ENCODE data around the gene POU2F1. TPM values are rescaled to one million over a fixed set of nuclear protein-coding genes. Genes with fewer than 3 reads are reported as not detected.

The POU2F1 gene
- total and polyA plus RNA-seq, 12 donors: 1.3 to 13.9 (median 10.1) TPM

DNA sequence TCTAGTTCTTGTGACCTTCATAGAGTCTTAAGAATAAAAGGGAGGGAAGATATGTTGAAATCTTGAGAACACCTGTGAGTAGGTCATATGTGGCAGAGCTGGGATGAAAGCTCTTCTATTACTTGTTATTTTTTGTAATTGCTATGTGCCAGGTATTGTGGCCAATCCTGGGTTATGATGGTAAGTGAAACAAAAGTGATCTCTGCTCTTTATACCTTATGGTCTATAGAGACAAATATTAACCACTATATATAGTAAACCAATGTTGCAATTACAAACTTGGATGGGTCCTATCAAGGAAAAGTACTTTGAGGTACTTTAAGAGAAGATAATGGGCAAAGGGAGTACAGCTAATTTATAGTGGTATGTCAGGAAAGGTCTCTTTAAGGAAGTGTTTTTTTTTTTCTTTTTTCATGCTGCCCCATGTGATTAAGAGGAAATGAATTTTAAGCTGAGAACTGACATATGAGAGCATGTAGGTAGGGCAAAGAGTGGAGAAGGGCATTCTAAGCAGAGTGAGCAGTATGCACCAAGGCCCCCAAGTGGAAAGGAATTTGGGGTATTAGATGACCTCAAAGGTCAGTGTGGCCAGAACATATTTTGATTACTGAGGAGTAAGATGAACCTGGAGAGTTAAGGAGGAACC, 43.3 kb downstream of the POU2F1 start:
- intact Hi-C loops (cut with DNase I): loop anchor here in 3 of 10 donors (10.0 kb wide), 2 partner anchors 261 to 271 kb away; no protein-coding TSS in a partner anchor
- DNase-seq (no peak), ATAC-seq (peak in 2 of 8 donors; percentile 16 to 49)
- Histone ChIP-seq H3K27me3 (no peaks in the 10 kb centered on the region), H3K36me3 (no peaks in the 10 kb centered on the region), H3K4me1 (peaks cover 0 to 62% (median 44%) of the 10 kb centered on the region in 9 donors), H3K9me3 (no peaks in the 10 kb centered on the region), H3K27ac (peak overlapping the region in 1 of 10 donors; percentile 3), H3K4me3 (no peak overlapping the region)
- TF ChIP-seq, protein P1, sequence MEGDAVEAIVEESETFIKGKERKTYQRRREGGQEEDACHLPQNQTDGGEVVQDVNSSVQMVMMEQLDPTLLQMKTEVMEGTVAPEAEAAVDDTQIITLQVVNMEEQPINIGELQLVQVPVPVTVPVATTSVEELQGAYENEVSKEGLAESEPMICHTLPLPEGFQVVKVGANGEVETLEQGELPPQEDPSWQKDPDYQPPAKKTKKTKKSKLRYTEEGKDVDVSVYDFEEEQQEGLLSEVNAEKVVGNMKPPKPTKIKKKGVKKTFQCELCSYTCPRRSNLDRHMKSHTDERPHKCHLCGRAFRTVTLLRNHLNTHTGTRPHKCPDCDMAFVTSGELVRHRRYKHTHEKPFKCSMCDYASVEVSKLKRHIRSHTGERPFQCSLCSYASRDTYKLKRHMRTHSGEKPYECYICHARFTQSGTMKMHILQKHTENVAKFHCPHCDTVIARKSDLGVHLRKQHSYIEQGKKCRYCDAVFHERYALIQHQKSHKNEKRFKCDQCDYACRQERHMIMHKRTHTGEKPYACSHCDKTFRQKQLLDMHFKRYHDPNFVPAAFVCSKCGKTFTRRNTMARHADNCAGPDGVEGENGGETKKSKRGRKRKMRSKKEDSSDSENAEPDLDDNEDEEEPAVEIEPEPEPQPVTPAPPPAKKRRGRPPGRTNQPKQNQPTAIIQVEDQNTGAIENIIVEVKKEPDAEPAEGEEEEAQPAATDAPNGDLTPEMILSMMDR (IDR thresholded peaks at IDR 0.05): no peak

DNA sequence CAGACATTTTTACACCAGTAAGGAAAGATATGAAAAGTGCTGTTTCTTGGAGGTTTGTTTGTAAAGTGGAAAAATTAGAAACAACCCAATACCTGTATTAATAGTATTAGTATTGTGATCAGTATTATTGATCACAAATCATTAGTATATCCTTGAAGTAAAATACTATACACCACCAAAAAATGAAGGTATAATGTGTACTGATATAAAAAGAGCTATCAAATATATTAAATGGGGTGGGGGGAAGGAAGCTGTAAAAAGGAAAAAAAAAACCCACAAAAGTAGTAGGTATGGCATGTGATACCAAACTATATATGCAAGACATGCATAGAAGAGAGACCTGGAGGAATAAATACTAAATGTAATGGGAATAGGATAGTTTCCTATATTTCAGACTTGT, 46.3 kb downstream of the POU2F1 start:
- H3K27ac ChIP-seq: no peak overlapping the region
- no peak for DNase-seq
- H3K4me1 ChIP-seq: peaks cover 5 to 65% (median 39%) of the 10 kb centered on the region in 9 donors
- TF ChIP-seq, protein P1 (IDR thresholded peaks at IDR 0.05): no peak
- no peaks in the 10 kb centered on the region for H3K27me3 ChIP-seq
- H3K4me3 ChIP-seq: no peak overlapping the region
- ATAC-seq: no peak
- no peaks in the 10 kb centered on the region for H3K36me3 ChIP-seq
- H3K9me3 ChIP-seq: no peaks in the 10 kb centered on the region
- intact Hi-C loops (cut with DNase I): loop anchor here in 9 of 10 donors (1.0 to 10.0 kb wide), 6 partner anchors 174 to 270 kb away; no protein-coding TSS in a partner anchor

DNA sequence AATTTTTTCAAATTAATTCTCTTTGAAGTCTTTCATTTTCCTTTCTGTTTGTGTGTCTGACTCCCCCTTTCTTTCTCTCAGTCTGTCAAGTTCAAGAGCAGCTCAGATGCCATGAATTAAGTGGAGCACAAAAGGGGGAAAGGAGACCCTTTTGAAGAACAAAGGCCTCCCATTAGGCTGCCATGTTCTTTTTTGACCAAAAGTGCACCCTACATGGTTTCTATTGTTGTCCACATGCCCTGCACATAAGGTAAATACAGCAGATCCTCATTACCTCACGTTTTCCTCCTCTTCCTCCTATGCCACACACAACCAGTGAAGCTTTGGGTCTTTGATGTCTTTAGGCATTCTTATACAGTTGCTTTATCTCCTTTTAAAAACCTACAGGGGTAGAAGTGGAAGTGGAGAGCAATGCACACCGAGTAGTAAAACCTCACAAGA, 47.7 kb downstream of the POU2F1 start:
- no peaks in the 10 kb centered on the region for H3K36me3 ChIP-seq
- no peak overlapping the region for H3K27ac ChIP-seq
- TF ChIP-seq, protein P1 (IDR thresholded peaks at IDR 0.05): no peak
- no peaks in the 10 kb centered on the region for H3K27me3 ChIP-seq
- H3K9me3 ChIP-seq: no peaks in the 10 kb centered on the region
- ATAC-seq (no peak), DNase-seq (no peak)
- 88 to 89% methylated on average over 2 of the region's 2 CpGs for WGBS, 2 donors
- intact Hi-C loops (cut with DNase I): loop anchor here (1.0 to 10.0 kb wide), 9 partner anchors 173 to 269 kb away; no protein-coding TSS in a partner anchor
- H3K4me1 ChIP-seq: peaks cover 0 to 63% (median 41%) of the 10 kb centered on the region in 9 donors
- H3K4me3 ChIP-seq: no peak overlapping the region

DNA sequence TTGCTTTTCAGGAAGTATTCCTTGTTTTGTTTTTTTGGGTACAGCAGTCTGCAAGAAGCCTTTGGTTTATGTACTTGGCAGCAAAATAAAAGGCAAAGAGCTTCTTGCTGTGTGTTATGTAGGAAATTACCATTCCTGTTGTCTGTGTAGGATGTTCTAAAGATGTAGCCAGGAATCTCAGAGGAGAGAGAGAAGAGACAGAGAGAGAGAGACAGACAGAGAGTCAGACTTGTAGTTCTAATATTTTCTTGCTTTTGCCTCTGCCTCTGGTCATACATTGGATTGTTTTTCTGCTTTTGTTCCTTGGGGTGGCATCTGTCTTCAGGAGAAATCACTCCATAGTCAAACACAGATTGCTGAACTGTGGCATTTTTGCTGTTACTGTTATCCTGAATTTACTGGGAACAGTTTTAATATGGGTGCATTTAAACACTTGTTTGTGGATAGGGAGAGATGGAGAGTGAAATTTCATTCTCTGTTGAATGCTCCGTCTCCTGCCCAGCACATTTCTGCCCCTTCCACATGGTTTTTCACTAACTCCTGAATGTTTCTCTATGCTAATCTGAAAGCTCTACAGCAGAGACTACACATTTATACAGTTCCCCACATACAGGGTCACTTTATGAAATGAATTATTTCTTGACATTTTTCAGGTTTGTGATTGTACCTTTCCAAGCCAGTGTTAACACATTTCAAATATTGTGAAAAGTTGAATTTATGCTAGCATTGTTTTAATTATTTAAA, 49.8 kb downstream of the POU2F1 start:
- Histone ChIP-seq H3K4me1 (peaks cover 0 to 56% (median 31%) of the 10 kb centered on the region in 9 donors), H3K36me3 (no peaks in the 10 kb centered on the region), H3K27me3 (no peaks in the 10 kb centered on the region), H3K4me3 (no peak overlapping the region), H3K27ac (peak overlapping the region in 1 of 10 donors; percentile 6), H3K9me3 (no peaks in the 10 kb centered on the region)
- ATAC-seq: no peak
- no peak for DNase-seq
- WGBS, 2 donors: 72 to 75% methylated on average over 1 of the region's 1 CpG
- TF ChIP-seq, protein P1 (IDR thresholded peaks at IDR 0.05): no peak
- intact Hi-C loops (cut with DNase I): loop anchor here in 2 of 10 donors (1.0 to 10.0 kb wide), 2 partner anchors 134 to 172 kb away; no protein-coding TSS in a partner anchor
